DMS153 (cell line): ENCODE results near the gene CDKAL1.
"Not testable (repeated sequence)": the region's sequence is repeated elsewhere in the genome, so short reads cannot be mapped to it uniquely, and the experiment has no call there.

Experiments used
- DNase-seq: peaks from one replicate; lab custom pipeline; 2025; lab: John Stamatoyannopoulos, UW

The CDKAL1 gene

DNA sequence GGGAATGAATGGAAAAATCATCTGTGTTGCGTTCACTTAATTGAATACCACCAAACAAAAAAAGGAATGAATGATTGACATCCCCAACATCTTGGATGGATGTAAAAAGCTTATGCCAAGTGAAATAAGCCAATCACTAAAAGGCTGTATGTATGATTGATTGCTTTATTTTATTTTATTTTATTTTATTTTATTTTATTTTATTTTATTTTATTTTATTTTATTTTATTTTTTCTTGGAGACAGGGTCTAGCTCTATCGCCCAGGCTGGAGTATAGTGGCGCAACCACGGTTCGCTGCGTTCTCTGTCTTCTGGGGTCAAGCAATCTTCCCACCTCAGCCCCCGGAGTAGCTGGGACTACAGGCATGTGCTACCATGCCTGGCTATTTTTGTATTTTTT is 263.3 kb downstream of the CDKAL1 start:
- DNase-seq = no peak

- DNase-seq = no peak
Measured at GRCh38 chr6:20800229-20800628, 266.0 kb downstream of the CDKAL1 start.

DNA sequence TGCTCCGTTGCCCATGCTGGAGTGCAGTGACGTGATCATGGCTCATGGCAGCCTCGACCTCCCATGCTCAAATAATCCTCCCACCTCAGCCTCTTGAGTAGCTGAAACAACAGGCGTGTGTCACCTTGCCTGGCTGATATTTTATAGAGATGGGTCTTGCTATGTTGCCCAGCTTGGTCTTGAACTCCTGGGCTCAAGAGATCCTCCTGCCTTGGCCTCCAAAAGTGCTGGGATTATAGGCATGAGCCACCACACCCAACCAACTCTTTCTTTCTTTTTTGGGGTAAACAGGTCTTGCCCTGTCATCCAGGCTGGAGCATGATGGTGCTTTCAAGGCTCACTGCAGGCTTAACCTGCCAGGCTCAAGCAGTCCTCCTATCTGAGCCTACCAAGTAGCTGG is 266.4 kb downstream of the CDKAL1 start:
- DNase-seq = no peak

- no peak for DNase-seq
Measured at GRCh38 chr6:20801595-20801994, 267.3 kb downstream of the CDKAL1 start.

GRCh38 chr6:20802596-20802995 is 268.3 kb downstream of the CDKAL1 start:
- no peak for DNase-seq

DNA sequence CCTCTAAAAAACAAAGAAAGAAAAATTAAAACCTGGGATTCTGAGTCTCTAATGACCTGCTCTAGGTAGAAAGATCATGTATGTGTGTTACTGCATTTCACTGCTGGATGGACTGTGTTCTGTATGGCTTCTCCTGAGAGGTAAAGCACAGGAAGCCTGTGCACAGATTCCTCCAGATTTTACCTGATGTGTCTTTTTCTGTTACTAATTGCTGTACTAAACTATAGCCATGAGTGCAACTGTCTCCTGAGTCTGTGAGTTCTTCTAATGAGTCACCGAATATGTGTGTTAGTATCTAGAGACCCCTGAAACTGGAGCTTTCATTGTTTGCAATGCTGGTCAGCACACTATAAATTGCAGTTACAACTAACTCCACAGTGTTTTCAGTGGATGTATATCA is 270.8 kb downstream of the CDKAL1 start:
- no peak for DNase-seq

- DNase-seq = no peak
Measured at GRCh38 chr6:20806669-20807068, 272.4 kb downstream of the CDKAL1 start.

GRCh38 chr6:20808439-20808838 is 274.2 kb downstream of the CDKAL1 start:
- no peak for DNase-seq

GRCh38 chr6:20808924-20809323 is 274.7 kb downstream of the CDKAL1 start:
- no peak for DNase-seq

GRCh38 chr6:20810727-20811108 is 276.5 kb downstream of the CDKAL1 start:
- DNase-seq = no peak

DNA sequence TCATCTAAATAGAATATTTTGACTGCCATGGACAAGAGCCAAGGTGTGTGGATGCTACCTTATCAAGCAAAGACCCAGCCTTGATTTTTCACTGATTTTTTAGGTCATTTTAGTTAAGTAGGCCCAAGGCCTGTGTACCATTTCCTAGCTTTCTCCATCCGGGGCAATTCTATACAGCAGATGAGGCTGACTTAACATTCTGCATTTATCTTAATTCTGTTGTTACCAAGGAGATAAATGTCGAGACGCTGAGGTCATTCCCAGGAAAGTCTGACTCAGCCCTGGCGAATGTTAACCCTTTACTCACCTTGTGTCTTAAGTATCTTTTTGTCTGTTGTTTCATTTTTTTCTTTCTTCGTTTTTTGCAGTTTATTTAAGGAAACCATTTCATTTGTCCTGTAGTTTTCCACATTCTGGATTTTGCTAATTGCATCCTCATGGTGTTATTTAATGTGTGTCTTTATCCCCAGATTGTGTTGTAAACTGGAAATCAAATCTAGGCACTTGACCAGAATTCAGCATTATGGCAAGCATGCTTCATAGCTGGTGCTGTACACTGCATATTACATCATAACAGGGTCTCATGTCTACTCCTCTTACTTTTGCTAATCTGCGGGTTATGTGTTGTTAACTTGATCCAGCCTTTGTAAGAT is 277.0 kb downstream of the CDKAL1 start:
- DNase-seq = no peak

DNA sequence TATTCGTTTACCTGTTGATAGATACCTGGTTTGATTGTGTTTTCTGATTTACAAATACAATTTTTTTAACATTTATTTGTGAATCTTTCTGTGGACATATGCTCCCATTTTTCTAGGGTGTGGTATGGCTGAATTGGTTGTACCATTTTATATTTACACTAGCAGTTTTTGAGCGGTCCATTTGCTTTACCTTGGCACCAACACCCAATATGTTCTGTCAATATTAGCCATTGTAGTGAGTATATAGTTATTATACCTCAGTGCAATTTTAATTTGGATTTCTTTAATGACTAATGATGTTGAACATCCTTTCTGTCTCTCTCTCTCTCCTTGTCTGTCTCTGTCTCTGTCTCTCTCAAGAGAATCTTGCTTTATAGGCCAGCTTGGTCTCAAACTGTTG is 278.5 kb downstream of the CDKAL1 start:
- DNase-seq = no peak

DNA sequence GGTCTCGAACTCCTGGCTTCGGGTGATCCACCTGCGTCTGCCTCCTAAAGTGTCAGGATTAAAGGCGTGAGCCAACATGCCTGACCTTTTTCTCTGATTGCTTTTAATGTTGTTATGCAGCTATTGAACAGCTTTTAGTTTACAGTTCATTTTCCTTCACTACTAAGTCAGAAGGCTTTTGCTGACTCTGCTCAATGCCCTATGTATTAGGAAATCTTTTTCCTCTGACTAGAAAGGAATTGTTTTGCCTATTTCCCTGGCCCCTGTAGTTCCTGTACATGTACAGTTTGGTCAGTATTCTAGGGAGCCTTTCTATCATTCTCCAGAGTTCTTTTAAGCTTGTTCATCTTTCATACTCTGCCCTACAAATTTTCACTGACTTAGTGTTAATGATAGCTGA is 280.2 kb downstream of the CDKAL1 start:
- no peak for DNase-seq

DNA sequence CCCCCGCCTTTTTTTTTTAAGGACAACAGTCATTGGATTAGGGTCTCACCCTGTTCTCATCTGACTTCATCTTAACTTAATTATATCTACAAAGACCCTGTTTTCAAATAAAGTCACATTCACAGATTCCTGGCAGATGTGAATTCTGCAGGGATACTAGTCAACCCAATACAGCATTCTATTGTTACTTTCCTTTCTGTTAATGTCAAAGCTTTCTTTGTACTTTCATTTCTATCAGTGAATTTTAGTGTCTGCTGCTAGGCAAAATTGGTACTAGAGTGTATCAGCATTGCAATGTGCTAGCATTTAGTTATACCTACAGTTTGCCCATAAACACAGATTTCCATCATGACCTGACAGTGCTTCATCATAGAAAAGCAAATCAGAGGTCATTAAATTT is 281.9 kb downstream of the CDKAL1 start:
- DNase-seq = no peak

DNA sequence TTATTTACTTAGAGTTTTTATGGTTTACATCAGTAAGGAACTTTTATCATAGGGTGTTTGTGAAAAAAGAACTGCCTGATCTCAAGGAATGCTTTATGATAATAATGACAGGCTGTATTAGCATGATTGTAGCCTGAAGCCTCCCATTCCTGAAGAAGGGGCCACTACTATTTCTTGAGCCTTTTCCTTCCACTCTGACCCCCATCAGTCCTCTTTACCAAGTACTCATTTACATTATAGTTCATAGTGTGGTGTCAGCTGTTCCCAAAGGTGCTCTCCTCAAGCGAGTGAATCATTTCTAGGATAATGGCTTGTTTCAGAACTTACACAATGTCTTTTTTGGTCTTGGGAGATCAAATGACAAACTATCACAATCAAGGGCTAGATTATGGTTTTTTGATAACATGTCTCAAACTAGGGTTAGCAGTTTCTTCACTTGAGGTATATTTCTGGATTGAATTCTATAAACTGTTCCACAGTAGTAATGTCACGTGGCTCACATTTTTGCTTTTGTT is 283.6 kb downstream of the CDKAL1 start:
- no peak for DNase-seq

DNA sequence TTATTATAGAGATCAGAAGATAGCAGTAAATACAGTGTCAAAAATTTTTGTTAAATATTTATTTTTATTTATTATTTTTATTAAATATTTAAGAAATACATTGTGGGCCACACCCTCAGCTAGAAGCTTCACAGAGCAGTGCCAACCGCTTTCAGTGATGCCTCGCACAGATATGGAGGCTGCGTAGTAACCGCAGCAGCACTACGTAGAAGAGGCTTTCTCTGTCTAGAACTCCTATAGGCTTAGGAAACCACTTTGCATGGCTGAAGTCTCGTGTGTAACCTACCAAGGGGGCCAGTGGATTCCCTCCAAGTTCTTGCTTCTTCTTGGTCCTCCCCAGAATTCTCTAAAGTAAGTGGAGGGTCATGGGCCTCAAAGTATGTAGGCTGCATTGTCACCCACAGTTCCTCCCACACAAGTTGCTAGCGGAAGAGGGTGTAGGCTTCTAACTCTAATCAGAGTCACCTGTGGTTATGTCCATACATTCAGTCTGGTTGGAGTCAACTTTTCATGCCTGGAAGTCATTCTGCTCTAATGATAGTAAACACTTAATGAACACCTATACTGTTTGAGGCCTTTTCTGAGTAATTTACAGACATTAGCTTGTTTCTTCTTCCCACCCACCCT is 285.6 kb downstream of the CDKAL1 start:
- DNase-seq = no peak

GRCh38 chr6:20826378-20826777 is 292.1 kb downstream of the CDKAL1 start:
- no peak for DNase-seq

GRCh38 chr6:20827798-20828197 is 293.5 kb downstream of the CDKAL1 start:
- no peak for DNase-seq

DNA sequence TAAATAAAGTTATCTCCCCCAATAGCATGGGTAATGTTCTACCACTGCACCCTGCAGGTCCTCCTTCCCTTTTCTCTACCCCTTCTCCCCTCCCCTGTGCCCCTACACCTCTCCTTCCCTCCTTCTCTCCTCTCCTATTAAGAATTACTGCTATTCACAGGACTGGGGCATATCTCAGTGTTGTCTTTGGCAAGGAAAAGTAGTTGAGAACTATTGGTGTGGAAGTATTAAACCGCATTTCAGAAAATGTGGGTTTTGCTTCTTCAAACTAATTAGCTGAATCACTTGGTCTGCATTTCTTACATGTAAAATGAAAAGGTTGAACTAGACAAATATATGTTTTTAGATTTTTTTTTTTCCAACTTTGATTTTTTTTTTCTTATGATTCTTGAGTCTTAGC is 296.3 kb downstream of the CDKAL1 start:
- DNase-seq = no peak

- DNase-seq = not testable (repeated sequence)
Measured at GRCh38 chr6:20831251-20831650, 297.0 kb downstream of the CDKAL1 start.

GRCh38 chr6:20833881-20834515 is 299.7 kb downstream of the CDKAL1 start:
- no peak for DNase-seq

GRCh38 chr6:20835315-20836010 is 301.2 kb downstream of the CDKAL1 start:
- DNase-seq = no peak

GRCh38 chr6:20837189-20837588 is 302.9 kb downstream of the CDKAL1 start:
- DNase-seq = no peak
